ENCODE data around the gene PTPRN.

Gene PTPRN

GRCh38 chr2:219350215-219350614 is 41.0 kb upstream of the PTPRN start:
- no peak overlapping the region for H3K4me3 ChIP-seq (ENCODE audit: low read depth, low read length)
- no peak for TF ChIP-seq CTCF (IDR thresholded peaks at IDR 0.05; ENCODE audit: low read depth, low read length)

GRCh38 chr2:219344751-219345430 is 35.7 kb upstream of the PTPRN start:
- TF ChIP-seq CTCF (IDR thresholded peaks at IDR 0.05; ENCODE audit: low read depth, low read length), result no peak
- no peak overlapping the region for H3K4me3 ChIP-seq (ENCODE audit: low read depth, low read length)

GRCh38 chr2:219335373-219335786 is 26.2 kb upstream of the PTPRN start:
- no peak overlapping the region for H3K4me3 ChIP-seq (ENCODE audit: low read depth, low read length)

GRCh38 chr2:219334076-219334475 is 24.9 kb upstream of the PTPRN start:
- no peak overlapping the region for H3K4me3 ChIP-seq (ENCODE audit: low read depth, low read length)
- TF ChIP-seq CTCF (IDR thresholded peaks at IDR 0.05; ENCODE audit: low read depth, low read length), result no peak

More at GRCh38 chr2:219335373-219335786, 26.2 kb upstream of the PTPRN start:
- TF ChIP-seq CTCF (IDR thresholded peaks at IDR 0.05; ENCODE audit: low read depth, low read length), result no peak

GRCh38 chr2:219332542-219332941 is 23.3 kb upstream of the PTPRN start, which contains the start of gene RESP18:
RESP18 (minus strand) TSS chr2:219332744.
- H3K4me3 ChIP-seq (ENCODE audit: low read depth, low read length), result no peak within 1 kb of the TSS
- no peak for TF ChIP-seq CTCF (IDR thresholded peaks at IDR 0.05; ENCODE audit: low read depth, low read length)

- H3K4me3 ChIP-seq (ENCODE audit: low read depth, low read length), result no peak overlapping the region
These were observed 22.5 kb upstream of the PTPRN start for GRCh38 chr2:219331560-219332213.

More at GRCh38 chr2:219331560-219332213, 22.5 kb upstream of the PTPRN start:
- no peak for TF ChIP-seq CTCF (IDR thresholded peaks at IDR 0.05; ENCODE audit: low read depth, low read length)

Measured in WI38 (cell line).